Endodermal cell (in vitro differentiated cells): ENCODE measurements around the gene MRS2. TPM values are rescaled to one million over a fixed set of nuclear protein-coding genes. Genes with fewer than 3 reads are reported as not detected.
"Not testable (repeated sequence)": the region's sequence is repeated elsewhere in the genome, so short reads cannot be mapped to it uniquely, and the experiment has no call there.

Experiments used
- DNase-seq: peaks from one replicate; pipeline ENCODE4 v3.0.0-alpha.2; 2017
- H3K27ac ChIP-seq: 2 replicates; pipeline ENCODE4 v1.5.1; 2013; ENCODE audit warnings: mild to moderate bottlenecking, low read depth, low read length, moderate library complexity
- H3K27me3 ChIP-seq: 2 replicates; pipeline ENCODE4 v1.6.1; 2013; ENCODE audit warnings: mild to moderate bottlenecking, low read length, moderate library complexity; ENCODE audit not compliant: insufficient read depth, control insufficient read depth, poor library complexity, severe bottlenecking
- H3K36me3 ChIP-seq: 2 replicates; pipeline ENCODE4 v1.7.0; 2013; ENCODE audit warnings: mild to moderate bottlenecking, low read length, moderate library complexity; ENCODE audit not compliant: control insufficient read depth, insufficient read depth
- H3K4me1 ChIP-seq: one replicate; pipeline ENCODE4 v1.7.0; 2013; ENCODE audit warnings: low read length; ENCODE audit not compliant: control insufficient read depth, insufficient read depth
- H3K4me3 ChIP-seq: 2 replicates; pipeline ENCODE4 v1.5.1; 2013; ENCODE audit warnings: mild to moderate bottlenecking, low read length, moderate library complexity
- H3K9ac ChIP-seq: 2 replicates; pipeline ENCODE4 v1.6.1; 2013; ENCODE audit warnings: mild to moderate bottlenecking, low read length, moderate library complexity; ENCODE audit not compliant: poor library complexity, severe bottlenecking; ENCODE audit errors: extremely low read depth
- H3K9me3 ChIP-seq: 2 replicates; pipeline ENCODE4 v1.6.1; 2013; ENCODE audit warnings: mild to moderate bottlenecking, low read length, moderate library complexity; ENCODE audit not compliant: control insufficient read depth
- H3K27ac Mint-ChIP-seq: 2 replicates; pipeline ENCODE4 v1.8.0; 2020; ENCODE audit warnings: mixed read lengths
- H3K27me3 Mint-ChIP-seq: 2 replicates; pipeline ENCODE4 v1.8.0; 2021; ENCODE audit warnings: mild to moderate bottlenecking, mixed read lengths; ENCODE audit not compliant: insufficient read depth
- H3K36me3 Mint-ChIP-seq: 2 replicates; pipeline ENCODE4 v1.8.0; 2020; ENCODE audit warnings: low read depth, mixed read lengths
- H3K4me1 Mint-ChIP-seq: 2 replicates; pipeline ENCODE4 v1.8.0; 2020; ENCODE audit warnings: mixed read lengths
- H3K4me3 Mint-ChIP-seq: 2 replicates; pipeline ENCODE4 v1.8.0; 2020; ENCODE audit warnings: mild to moderate bottlenecking, moderate library complexity, mixed read lengths
- H3K9me3 Mint-ChIP-seq: 2 replicates; pipeline ENCODE4 v1.8.0; 2020; ENCODE audit warnings: mild to moderate bottlenecking, mixed read lengths
- WGBS, 2 experiments: methylation state at CpG; one replicate each; pipeline versions ENCODE4 v1.1.5 to v1.1.7; 2013; ENCODE audit warnings: missing lambda C conversion rate in 2 of 2, mixed read lengths in 1 of 2; ENCODE audit not compliant: insufficient coverage in 1 of 2, insufficient read length in 1 of 2; 5-methylcytosine and 5-hydroxymethylcytosine counted together
- total RNA-seq, 2 donors: library from RNA; stranded (reverse); fragmentation: NEBNext Ultra II Directional in 1 of 2; extraction: Animal tissue kit (Norgen Biotek cat#: 25700) in 1 of 2; gene quantifications; 2 replicates in 1 of 2; 3 replicates in 1 of 2; pipeline ENCODE4 v1.2.1, GENCODE V29; 2021
- TF ChIP-seq, protein P1 (sequence below): fragments of 200-600 bp; sonication (generic); conservative IDR thresholded peaks from 2 replicates; pipeline ENCODE4 v1.5.0; 2021; ENCODE audit warnings: antibody characterized with exemption, mild to moderate bottlenecking

Gene MRS2
- total RNA-seq, 2 donors from 2014 or later = 45.4 to 51.8 TPM

DNA sequence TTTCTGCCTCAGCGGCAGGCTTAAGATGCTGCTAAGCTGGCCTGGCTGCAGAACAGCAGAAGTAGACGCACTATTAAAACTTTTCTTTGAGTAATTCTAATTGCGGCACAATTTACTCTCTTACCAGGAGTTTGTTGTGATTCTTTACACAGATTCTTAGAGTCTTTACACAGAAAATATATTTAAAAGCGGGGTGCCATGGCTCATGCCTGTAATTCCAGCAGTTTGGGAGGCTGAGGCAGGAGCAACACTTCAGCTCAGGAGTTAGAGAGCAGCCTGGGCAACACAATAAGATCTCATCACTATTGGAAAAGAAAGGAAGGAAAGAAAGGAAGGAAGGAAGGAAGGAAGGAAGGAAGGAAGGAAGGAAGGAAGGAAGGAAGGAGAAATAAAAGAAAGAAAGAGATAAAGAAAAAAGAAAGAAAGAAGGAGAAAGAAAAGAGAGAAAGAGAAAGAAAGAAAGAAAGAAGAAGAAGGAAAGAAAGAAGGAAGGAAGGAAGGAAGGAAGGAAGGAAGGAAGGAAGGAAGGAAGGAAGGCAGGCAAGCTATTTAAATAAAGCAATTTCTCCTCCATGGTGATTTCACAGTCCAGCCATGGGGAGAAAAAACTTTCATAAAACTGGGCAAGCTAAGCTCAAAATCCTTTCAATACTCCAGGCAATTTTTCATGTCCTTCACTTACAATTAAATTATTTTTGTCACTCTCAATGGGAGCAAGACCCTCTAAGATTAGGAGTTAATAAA is 21.1 kb upstream of the MRS2 start:
- Mint-ChIP-seq H3K4me1 (peaks cover 3% of the 10 kb centered on the region), H3K4me3 (no peak overlapping the region), H3K9me3 (peaks cover 2% of the 10 kb centered on the region), H3K27me3 (no peaks in the 10 kb centered on the region), H3K27ac (no peak overlapping the region), H3K36me3 (no peaks in the 10 kb centered on the region)
- WGBS, 2 experiments = 98 to 100% methylated on average over 1 to 4 of the region's 4 CpGs
- no peaks in the 10 kb centered on the region for H3K4me1 ChIP-seq
- H3K27ac ChIP-seq = no peak overlapping the region
- TF ChIP-seq, protein P1, sequence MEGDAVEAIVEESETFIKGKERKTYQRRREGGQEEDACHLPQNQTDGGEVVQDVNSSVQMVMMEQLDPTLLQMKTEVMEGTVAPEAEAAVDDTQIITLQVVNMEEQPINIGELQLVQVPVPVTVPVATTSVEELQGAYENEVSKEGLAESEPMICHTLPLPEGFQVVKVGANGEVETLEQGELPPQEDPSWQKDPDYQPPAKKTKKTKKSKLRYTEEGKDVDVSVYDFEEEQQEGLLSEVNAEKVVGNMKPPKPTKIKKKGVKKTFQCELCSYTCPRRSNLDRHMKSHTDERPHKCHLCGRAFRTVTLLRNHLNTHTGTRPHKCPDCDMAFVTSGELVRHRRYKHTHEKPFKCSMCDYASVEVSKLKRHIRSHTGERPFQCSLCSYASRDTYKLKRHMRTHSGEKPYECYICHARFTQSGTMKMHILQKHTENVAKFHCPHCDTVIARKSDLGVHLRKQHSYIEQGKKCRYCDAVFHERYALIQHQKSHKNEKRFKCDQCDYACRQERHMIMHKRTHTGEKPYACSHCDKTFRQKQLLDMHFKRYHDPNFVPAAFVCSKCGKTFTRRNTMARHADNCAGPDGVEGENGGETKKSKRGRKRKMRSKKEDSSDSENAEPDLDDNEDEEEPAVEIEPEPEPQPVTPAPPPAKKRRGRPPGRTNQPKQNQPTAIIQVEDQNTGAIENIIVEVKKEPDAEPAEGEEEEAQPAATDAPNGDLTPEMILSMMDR = no peak
- H3K36me3 ChIP-seq = no peaks in the 10 kb centered on the region
- no peaks in the 10 kb centered on the region for H3K9me3 ChIP-seq
- H3K9ac ChIP-seq = no peak overlapping the region
- no peaks in the 10 kb centered on the region for H3K27me3 ChIP-seq
- no peak overlapping the region for H3K4me3 ChIP-seq
- DNase-seq = no peak

DNA sequence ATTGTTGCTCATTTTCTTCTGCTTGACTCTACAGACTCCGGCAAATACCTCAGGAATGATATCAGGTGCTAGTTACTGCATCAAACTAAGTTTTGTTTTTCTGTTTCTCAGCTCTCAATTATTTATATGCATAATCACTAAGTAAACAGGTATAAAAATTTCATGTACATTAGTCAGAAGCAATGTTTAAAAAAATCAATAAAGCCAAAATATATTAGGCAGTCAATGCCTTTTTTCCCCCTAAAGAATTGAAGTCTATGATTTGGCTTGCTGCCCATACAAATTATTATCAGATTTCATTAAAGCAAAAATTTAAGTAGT is 20.6 kb upstream of the MRS2 start:
- Mint-ChIP-seq H3K36me3 (no peaks in the 10 kb centered on the region), H3K4me1 (no peaks in the 10 kb centered on the region), H3K27ac (no peak overlapping the region), H3K27me3 (no peaks in the 10 kb centered on the region), H3K9me3 (peaks cover 2% of the 10 kb centered on the region), H3K4me3 (no peak overlapping the region)
- no peak overlapping the region for H3K27ac ChIP-seq
- DNase-seq = no peak
- H3K27me3 ChIP-seq = no peaks in the 10 kb centered on the region
- TF ChIP-seq, protein P1 = no peak
- H3K4me1 ChIP-seq = no peaks in the 10 kb centered on the region
- no peaks in the 10 kb centered on the region for H3K36me3 ChIP-seq
- H3K4me3 ChIP-seq = no peak overlapping the region
- no peaks in the 10 kb centered on the region for H3K9me3 ChIP-seq
- 95% methylated on average over 1 of the region's 1 CpG; no CpG with 5 or more reads in 1 of the 2 experiments for WGBS, 2 experiments
- H3K9ac ChIP-seq = no peak overlapping the region

GRCh38 chr6:24382891-24383494 is 19.7 kb upstream of the MRS2 start:
- H3K27ac Mint-ChIP-seq = not testable (repeated sequence)

GRCh38 chr6:24384369-24385130 is 18.2 kb upstream of the MRS2 start:
- not testable (repeated sequence) for DNase-seq, H3K27ac Mint-ChIP-seq, H3K4me3 ChIP-seq, H3K36me3 ChIP-seq, H3K9ac ChIP-seq, H3K4me1 ChIP-seq, H3K27ac ChIP-seq, H3K9me3 Mint-ChIP-seq, H3K4me3 Mint-ChIP-seq, H3K27me3 Mint-ChIP-seq, H3K4me1 Mint-ChIP-seq, H3K9me3 ChIP-seq, H3K27me3 ChIP-seq, H3K36me3 Mint-ChIP-seq
- WGBS, 2 experiments = 93 to 100% methylated on average over 3 to 5 of the region's 5 CpGs

More at GRCh38 chr6:24382891-24383494, 19.7 kb upstream of the MRS2 start:
- not testable (repeated sequence) for H3K4me1 ChIP-seq, H3K9ac ChIP-seq, H3K9me3 Mint-ChIP-seq, H3K27me3 Mint-ChIP-seq, H3K4me3 Mint-ChIP-seq, H3K27me3 ChIP-seq, DNase-seq, H3K9me3 ChIP-seq, H3K36me3 Mint-ChIP-seq, H3K4me1 Mint-ChIP-seq, H3K4me3 ChIP-seq, H3K36me3 ChIP-seq, H3K27ac ChIP-seq
- WGBS, 2 experiments = 85 to 95% methylated on average over 5 to 9 of the region's 9 CpGs
